ENCODE results near the gene CREBL2. TPM values are rescaled to one million over a fixed set of nuclear protein-coding genes. Genes with fewer than 3 reads are reported as not detected.
"Not testable (repeated sequence)": the region's sequence is repeated elsewhere in the genome, so short reads cannot be mapped to it uniquely, and the experiment has no call there.

CREBL2 gene
- total RNA-seq, 1 donor from 2014 or later: 26.0 TPM

DNA sequence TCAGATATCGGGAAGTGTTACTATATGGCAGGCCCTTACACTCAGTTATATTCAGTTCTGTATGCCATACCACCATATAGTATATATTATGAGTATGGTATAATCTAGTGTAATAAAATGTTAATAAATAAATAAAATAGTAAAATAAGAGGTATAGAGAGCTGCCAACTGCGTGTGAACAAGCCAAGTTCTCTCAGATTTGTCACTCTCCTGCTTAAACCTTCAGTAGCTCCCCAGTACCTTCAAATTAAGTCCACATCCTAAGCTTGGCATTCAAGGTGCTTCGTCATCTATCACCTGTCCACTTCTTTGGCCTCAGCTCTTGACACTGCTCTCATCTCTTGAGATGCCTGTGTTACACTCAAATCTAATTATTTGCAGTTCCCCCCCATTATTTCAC is 12.8 kb upstream of the CREBL2 start:
- DNase-seq: no peak

DNA sequence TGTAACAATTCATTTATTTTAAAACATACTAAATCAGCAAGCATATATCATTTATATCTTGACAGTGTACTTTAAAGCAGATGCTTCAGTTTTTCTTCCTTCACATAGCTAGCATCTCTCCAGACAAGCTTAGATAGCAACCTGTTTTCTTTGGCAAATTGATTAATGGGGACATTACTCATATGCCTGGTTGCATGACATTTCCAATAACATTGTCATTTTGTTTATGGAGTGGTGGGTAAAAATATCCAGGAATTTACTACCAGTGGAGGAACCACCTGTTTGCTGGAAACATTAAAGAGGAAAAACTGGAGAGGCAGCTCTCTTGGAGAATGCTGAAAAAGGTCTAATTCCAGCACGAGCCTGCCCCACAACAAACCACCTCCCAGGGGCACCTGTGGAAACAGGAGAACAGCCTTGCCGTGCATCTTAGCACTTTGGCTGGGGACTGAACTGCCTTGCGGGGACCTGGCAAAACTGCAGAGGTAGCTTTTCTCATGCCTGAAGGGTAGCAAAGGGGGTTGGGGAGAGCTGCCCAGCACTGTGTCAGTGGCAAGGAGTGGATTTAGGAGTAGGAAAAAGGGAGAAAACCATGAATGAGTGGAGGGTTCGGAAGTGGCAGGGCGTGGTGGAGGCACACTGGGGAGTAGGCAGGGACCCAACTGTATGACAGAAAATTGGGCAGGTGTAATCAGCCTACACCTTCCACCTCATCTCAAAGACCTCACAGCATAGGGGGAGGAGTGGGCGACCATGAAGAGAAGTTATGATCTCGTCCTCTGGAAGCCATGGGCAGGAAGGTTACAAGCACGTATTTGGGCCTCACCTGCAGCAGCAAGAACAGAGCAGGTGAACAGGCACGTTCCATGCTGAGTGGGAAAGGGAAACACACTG is 11.7 kb upstream of the CREBL2 start:
- peak; percentile 7 for DNase-seq

DNA sequence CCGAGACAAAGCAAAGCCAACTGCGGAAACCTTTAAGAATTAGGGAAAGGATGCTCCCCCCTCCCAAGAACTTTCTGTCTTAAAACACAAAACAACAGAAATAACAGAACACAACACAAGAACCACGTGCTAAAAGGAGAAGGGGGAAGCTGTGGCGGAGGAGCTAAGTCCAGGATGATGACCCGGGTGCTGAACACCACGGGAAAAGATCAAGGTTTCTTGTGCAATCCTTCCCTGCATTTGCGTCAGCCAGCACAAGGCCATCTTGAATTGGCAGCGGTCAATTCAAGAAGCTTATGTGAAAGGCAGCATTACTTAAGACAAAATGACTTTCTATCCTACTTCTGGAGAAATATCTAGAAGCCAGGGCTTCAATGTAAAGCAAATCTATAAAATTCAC is 11.0 kb upstream of the CREBL2 start:
- no peak for DNase-seq

GRCh38 chr12:12604740-12605139 is 6.9 kb upstream of the CREBL2 start:
- no peak for DNase-seq

GRCh38 chr12:12606781-12607589 is 4.7 kb upstream of the CREBL2 start:
- DNase-seq: no peak

- no peak for DNase-seq
Measured at GRCh38 chr12:12608557-12608957, 3.1 kb upstream of the CREBL2 start.

GRCh38 chr12:12609692-12610091 is 2.0 kb upstream of the CREBL2 start:
- DNase-seq: no peak

DNA sequence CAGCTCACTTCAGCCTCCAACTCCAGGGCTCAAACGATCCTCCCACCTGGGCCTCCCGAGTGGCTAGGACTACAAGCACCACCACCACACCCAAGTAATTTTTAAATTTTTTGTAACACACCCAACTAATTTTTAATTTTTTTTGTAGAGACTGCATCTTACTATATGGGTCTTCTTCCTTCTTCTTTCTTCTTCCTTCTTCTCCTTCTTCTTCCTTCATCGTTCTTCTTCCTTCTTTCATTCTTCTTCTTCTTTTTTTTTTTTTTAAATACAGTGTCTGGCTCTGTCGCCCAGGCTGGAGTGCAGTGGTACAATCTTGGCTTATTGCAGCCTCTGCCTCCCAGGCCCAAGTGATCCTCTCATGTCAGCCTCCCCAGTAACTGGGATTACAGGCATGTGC is 965 bp upstream of the CREBL2 start:
- no peak for DNase-seq

GRCh38 chr12:12612358-12612757 is 682 bp downstream of the CREBL2 start:
- DNase-seq: peak; percentile 25

DNA sequence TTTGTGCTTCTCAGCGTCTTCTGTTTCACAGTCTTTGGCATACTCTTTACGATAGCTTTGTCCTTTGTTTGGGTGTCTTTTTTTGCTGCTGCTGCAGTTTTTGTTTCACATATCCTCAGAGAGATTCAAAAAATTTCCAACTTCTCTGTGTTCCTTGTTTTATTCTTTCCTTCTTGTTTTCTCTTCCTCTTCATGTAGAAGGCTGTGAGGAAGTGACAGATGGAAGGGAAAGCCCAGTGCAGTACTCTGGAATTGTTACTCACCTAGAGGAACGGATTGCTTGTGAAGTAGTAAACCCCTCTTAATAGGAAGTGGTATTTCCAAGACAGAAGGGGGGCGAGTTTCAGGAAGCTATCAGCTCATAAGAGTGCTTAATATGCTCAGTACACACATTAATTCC is 1.7 kb downstream of the CREBL2 start:
- no peak for DNase-seq

- DNase-seq: no peak
Measured at GRCh38 chr12:12614342-12614741, 2.7 kb downstream of the CREBL2 start.

DNA sequence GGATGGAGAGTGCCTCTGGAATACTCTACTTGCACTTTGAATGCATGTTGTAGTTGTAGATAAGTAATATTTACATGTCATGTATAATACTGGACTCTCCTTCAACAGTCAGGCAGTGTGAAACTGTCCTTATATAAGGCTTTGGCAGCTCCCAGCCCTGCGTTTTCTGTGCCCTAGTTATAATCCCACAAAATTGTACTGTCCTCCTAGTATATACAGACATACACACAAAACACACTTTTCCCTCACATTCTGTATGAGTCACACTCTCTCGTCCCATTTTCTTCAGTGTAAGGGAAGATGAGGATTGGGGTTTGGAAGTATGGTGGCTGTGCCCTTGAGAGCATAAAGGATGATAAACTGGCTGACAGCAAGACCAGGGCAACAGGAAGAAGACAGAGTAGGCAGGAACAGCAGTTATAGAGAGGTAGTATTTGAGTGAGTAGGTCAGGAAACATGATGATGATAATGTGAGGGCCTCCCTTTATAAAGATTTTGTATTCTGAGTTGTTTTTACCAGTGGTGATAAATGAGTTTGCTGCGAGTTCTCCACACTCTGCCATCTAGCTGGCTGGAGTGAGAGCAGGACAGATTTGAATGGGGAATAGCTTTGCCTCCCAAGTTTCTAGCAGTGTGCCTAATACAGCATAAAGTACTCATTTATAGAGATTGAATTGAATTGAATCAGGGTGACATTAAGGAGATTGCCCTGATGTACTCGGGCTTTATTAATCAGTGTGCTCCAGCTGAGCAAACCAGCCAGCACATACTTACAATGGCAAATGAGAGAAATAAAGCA is 5.0 kb downstream of the CREBL2 start:
- no peak for DNase-seq

DNA sequence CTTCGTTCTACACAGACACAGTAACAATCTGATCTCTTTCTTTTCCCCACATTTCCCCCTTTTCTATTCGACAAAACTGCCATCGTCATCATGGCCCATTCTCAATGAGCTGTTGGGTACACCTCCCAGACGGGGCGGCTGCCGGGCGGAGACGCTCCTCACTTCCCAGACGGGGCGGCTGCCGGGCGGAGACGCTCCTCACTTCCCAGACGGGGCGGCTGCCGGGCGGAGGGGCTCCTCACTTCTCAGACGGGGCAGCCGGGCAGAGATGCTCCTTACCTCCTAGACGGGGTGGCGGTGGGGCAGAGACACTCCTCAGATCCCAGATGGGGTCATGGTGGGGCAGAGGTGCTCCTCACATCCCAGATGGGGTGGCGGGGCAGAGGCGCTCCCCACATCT is 6.4 kb downstream of the CREBL2 start:
- not testable (repeated sequence) for DNase-seq

GRCh38 chr12:12620730-12621315 is 9.1 kb downstream of the CREBL2 start:
- no peak for DNase-seq

DNA sequence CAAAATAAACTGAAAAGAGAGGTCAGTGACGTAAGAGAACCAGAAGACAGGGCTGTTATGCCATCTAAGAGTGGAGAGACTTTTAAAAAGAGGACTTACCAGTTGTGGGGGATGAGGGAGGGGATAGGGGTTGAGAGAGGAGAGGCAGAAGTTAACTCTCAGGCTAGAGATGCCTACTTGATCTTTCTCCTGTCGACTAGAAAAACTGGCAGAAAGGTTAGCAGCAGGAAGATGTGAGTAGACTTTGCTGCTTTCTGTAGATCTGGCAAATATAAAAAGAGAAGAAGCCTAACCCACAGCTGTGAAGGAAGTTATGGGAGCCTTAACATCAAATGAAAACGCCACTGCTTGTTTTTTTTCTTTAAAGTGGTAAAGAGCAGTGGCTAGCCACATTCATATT is 10.7 kb downstream of the CREBL2 start:
- no peak for DNase-seq

DNA sequence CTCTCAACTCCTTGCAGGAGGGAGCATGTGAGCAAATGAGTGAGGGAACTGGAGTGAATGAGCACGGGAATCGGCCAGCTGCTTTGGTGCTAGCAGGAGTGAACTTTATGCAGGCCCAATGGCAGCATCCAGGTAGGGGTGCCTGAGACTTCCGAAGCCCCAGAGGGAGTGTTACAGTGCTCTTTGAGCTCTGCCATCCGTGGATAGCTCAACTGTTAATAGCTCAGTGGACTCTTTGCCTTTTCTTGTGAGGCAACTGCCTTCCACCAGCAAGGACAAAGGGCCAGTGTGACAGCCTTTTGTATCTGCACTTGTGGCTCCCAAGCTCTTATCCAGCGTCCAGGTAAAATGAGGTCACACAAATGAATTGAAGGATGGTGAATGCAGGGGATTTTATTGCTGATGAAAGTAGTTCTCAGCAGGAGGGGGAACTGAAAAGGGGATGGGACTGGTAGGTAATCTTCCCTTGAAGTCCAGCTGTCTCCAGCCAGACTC is 12.9 kb downstream of the CREBL2 start:
- no peak for DNase-seq

- DNase-seq: no peak
Measured at GRCh38 chr12:12626471-12626870, 14.8 kb downstream of the CREBL2 start.

DNA sequence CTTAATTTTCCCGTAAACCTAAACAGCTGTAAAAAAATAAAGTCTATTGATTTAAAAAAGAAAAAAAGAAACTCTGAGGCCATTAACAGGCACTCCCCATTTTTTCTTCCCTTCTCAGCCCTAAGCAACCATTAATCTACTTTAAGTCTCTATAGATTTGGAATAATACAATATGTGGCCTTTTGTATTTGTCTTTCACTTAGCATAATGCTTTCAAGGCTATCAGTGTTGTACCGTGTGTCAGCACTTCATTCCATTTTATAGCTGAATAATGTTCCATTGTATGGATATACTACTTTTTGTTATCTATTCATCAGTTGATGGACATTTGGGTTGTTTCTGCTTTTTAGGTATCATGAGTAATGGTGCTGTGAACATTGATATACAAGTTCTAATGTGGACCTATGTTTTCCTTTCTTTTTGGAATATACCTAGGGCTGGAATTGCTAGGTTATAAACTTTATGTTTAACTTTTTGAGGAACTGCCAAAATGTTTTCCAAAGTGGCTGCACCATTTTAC is 15.7 kb downstream of the CREBL2 start:
- no peak for DNase-seq

GRCh38 chr12:12628013-12628412 is 16.3 kb downstream of the CREBL2 start:
- no peak for DNase-seq

- DNase-seq: no peak
Measured at GRCh38 chr12:12630850-12631249, 19.2 kb downstream of the CREBL2 start.

DNA sequence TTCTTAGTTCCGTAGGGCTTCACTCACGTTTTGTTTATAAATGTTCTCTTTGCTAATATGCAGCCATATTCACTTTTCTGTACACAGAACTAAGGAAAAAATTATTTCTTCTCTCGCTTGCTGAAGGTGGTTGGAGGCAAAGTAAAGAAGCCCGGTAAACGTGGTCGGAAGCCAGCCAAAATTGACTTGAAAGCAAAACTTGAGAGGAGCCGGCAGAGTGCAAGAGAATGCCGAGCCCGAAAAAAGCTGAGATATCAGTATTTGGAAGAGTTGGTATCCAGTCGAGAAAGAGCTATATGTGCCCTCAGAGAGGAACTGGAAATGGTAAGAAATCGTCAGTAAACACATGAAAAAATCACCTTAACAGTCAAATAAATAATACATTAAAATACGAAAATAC is 24.0 kb downstream of the CREBL2 start:
- no peak for DNase-seq

DNA sequence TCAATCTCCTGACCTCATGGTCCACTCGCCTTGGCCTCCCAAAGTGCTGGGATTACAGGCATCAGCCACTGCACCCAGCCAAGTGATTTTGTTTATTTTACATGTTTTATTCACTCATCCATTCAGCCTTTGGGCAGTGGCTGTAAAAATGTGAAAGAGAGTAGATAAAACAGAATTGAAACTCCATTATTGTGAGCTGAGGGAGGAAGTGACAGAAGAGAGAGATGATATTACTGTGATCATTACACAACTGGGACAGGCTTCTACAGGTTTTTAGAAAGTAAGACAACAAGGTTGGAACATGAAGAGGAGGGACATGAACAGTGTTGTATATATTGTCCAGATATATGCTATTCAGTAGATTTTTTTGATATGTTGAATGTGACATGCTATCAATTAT is 25.0 kb downstream of the CREBL2 start:
- no peak for DNase-seq

All from skin of body (tissue), 2 donors.